ENCODE measurements around the gene METTL26. TPM values are rescaled to one million over a fixed set of nuclear protein-coding genes. Genes with fewer than 3 reads are reported as not detected.

Gene METTL26
- total and polyA plus RNA-seq, 2 experiments from 2014 or later = 155 to 218 TPM

DNA sequence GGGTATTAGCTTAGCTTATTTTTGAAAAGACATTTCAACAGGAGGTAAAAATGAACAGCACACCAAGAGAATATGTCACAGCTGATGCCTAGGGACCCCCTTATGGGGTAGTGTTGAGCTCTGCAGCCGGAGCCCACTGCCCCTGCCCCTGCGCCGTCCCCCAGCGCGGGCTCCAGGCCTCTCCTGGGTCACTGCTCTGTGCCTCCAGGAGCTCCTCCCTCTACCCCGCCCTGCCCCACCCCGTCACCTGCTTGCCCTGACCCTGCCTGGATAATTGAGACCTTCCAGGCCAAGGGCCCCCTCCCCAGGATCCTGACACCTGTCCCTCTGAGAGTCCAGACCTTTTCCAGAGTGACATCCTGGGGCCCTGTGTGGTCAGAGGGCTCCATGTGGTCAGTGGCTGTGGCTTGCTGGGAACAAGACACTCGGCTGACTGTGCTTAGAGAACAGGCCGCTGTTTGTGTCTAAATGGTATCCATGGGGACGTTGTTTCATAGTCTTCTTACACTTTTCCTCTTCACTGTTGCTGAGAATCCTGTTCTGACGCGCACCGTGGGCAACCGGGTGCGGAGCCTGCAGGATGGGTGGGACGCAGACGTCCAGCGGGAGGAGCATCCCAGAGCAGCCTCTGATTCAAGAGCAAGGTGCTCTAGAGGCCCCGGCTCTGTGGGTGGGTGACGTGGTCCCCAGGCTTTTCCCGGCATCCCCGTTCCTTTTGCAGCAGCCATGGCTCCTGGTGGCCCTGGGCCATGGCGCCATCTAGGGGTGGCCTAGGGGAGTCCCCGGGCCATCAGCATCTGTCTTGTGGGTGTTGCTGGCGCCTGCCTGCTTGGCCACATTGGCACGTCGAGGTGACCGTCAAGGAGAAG lies 25.4 kb downstream of the METTL26 start:
- Histone ChIP-seq H3K27ac (no peak overlapping the region), H2AFZ (no peak overlapping the region), H3K36me3 (ENCODE audit: low read depth) (no peaks in the 10 kb centered on the region), H3K9me2 (ENCODE audit: insufficient read depth) (no peaks in the 10 kb centered on the region), H3K9ac (no peak overlapping the region), H3K4me2 (ENCODE audit: unreplicated experiment) (no peak overlapping the region), H3K4me1 (ENCODE audit: insufficient read depth) (no peaks in the 10 kb centered on the region), H3K27me3 (replicated peaks; ENCODE audit: insufficient read depth) (no peaks in the 10 kb centered on the region), H3K79me2 (ENCODE audit: insufficient read depth) (peaks cover 30% of the 10 kb centered on the region), H3K4me3 (no peak overlapping the region), H3F3A (ENCODE audit: insufficient read depth) (no peaks in the 10 kb centered on the region), H3K9me3 (ENCODE audit: low read depth) (no peaks in the 10 kb centered on the region), H4K20me1 (ENCODE audit: insufficient read depth) (no peaks in the 10 kb centered on the region)
- in situ Hi-C loops (cut with MboI) = no loop called here
- DNase-seq = peak; percentile 52
- 78 to 82% methylated on average over 26 to 28 of the region's 28 CpGs for WGBS, 2 experiments (ENCODE audit: low coverage in 1 of 2, low lambda C conversion rate in 2 of 2, missing lambda C conversion rate in 2 of 2)
- TF ChIP-seq EZH2 (IDR thresholded peaks at IDR 0.05; ENCODE audit: insufficient read depth, poor library complexity, severe bottlenecking) = no peak

DNA sequence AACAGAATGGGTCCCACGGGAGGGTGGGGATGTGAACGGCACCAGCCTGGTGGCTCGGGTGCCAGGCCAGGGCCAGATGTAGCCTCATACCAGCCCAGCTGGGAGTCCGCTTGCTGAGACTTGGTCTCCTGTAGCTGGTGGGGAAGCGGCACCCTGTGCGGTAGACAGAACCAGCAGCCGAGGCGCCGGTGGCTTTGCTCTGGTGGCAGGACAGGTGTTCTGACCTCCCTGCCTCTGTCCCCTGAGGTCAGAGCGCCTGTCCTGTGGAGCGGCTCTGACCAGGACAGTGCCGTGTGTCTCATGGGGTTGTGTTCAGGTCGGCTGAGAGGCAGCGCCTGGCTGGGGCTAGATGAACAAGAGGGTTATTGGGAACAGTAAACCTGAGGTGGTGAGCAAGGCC lies 26.1 kb downstream of the METTL26 start:
- Histone ChIP-seq H3K4me2 (ENCODE audit: unreplicated experiment) (no peak overlapping the region), H3K79me2 (ENCODE audit: insufficient read depth) (peaks cover 32% of the 10 kb centered on the region), H3K27ac (no peak overlapping the region), H3K9me3 (ENCODE audit: low read depth) (no peaks in the 10 kb centered on the region), H3K4me3 (no peak overlapping the region), H3K4me1 (ENCODE audit: insufficient read depth) (no peaks in the 10 kb centered on the region), H3K27me3 (replicated peaks; ENCODE audit: insufficient read depth) (no peaks in the 10 kb centered on the region), H3K9me2 (ENCODE audit: insufficient read depth) (no peaks in the 10 kb centered on the region), H3F3A (ENCODE audit: insufficient read depth) (no peaks in the 10 kb centered on the region), H3K36me3 (ENCODE audit: low read depth) (no peaks in the 10 kb centered on the region), H3K9ac (no peak overlapping the region), H2AFZ (no peak overlapping the region), H4K20me1 (ENCODE audit: insufficient read depth) (no peaks in the 10 kb centered on the region)
- TF ChIP-seq EZH2 (IDR thresholded peaks at IDR 0.05; ENCODE audit: insufficient read depth, poor library complexity, severe bottlenecking) (no peak), EZH2phosphoT487 (IDR thresholded peaks at IDR 0.05; ENCODE audit: insufficient read depth, low read depth) (no peak)
- WGBS, 2 experiments (ENCODE audit: low coverage in 1 of 2, low lambda C conversion rate in 2 of 2, missing lambda C conversion rate in 2 of 2) = 84 to 89% methylated on average over 12 to 13 of the region's 14 CpGs
- in situ Hi-C loops (cut with MboI) = no loop called here
- DNase-seq = no peak

DNA sequence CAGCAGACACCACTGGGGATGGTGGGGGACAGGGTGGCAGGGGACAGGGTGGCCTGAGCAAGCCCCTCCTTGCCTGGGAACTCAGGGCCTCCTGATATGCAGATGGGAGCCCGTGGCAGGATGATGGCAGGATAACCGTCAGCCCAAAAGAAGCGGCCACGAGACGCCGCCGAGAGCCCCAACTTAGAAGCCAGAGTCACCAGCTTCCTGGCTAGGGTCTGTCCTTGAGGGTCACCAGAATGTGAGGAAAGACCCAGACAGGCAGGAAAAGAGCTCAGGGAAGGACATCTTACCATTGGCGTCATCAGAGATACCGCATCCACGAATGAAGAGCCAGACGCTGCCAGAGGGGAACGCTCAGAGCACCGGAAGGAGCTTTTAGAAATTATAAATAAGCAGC lies 26.8 kb downstream of the METTL26 start:
- no peak overlapping the region for H3K4me3 ChIP-seq
- H3K9ac ChIP-seq = no peak overlapping the region
- H3K9me3 ChIP-seq (ENCODE audit: low read depth) = no peaks in the 10 kb centered on the region
- H3K36me3 ChIP-seq (ENCODE audit: low read depth) = no peaks in the 10 kb centered on the region
- no peak for TF ChIP-seq EZH2 (IDR thresholded peaks at IDR 0.05; ENCODE audit: insufficient read depth, poor library complexity, severe bottlenecking)
- TF ChIP-seq EZH2phosphoT487 (IDR thresholded peaks at IDR 0.05; ENCODE audit: insufficient read depth, low read depth) = no peak
- H2AFZ ChIP-seq = no peak overlapping the region
- H3K4me1 ChIP-seq (ENCODE audit: insufficient read depth) = no peaks in the 10 kb centered on the region
- no peaks in the 10 kb centered on the region for H3K9me2 ChIP-seq (ENCODE audit: insufficient read depth)
- no peak overlapping the region for H3K4me2 ChIP-seq (ENCODE audit: unreplicated experiment)
- no peaks in the 10 kb centered on the region for H3F3A ChIP-seq (ENCODE audit: insufficient read depth)
- H3K27me3 ChIP-seq (replicated peaks; ENCODE audit: insufficient read depth) = no peaks in the 10 kb centered on the region
- no peak for DNase-seq
- in situ Hi-C loops (cut with MboI) = no loop called here
- H3K27ac ChIP-seq = no peak overlapping the region
- H3K79me2 ChIP-seq (ENCODE audit: insufficient read depth) = peaks cover 35% of the 10 kb centered on the region
- H4K20me1 ChIP-seq (ENCODE audit: insufficient read depth) = no peaks in the 10 kb centered on the region
- WGBS, 2 experiments (ENCODE audit: low coverage in 1 of 2, low lambda C conversion rate in 2 of 2, missing lambda C conversion rate in 2 of 2) = 93 to 95% methylated on average over 11 to 13 of the region's 13 CpGs

DNA sequence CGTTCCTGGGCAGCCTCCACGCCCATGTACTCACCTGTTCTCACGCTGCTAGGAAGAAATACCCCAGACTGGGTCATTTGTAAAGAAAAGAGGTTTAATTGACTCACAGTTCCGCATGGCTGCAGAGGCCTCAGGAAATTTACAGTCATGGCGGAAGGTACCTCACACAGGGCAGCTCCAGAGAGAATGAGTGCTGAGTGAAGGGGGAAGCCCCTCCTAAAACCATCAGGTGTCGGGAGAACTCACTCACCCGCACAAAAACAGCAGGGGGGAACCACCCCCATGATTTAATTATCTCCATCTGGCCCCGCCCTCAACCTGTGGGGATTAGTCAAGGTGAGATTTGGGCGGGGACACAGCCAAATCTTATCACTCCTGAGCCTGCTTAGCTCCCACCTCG lies 28.1 kb downstream of the METTL26 start:
- Histone ChIP-seq H3K4me3 (no peak overlapping the region), H3F3A (ENCODE audit: insufficient read depth) (no peaks in the 10 kb centered on the region), H3K27me3 (replicated peaks; ENCODE audit: insufficient read depth) (no peaks in the 10 kb centered on the region), H3K9me3 (ENCODE audit: low read depth) (no peaks in the 10 kb centered on the region), H3K4me1 (ENCODE audit: insufficient read depth) (no peaks in the 10 kb centered on the region), H2AFZ (no peak overlapping the region), H3K36me3 (ENCODE audit: low read depth) (no peaks in the 10 kb centered on the region), H3K9me2 (ENCODE audit: insufficient read depth) (no peaks in the 10 kb centered on the region), H3K27ac (no peak overlapping the region), H4K20me1 (ENCODE audit: insufficient read depth) (no peaks in the 10 kb centered on the region), H3K79me2 (ENCODE audit: insufficient read depth) (peaks cover 48% of the 10 kb centered on the region), H3K9ac (no peak overlapping the region), H3K4me2 (ENCODE audit: unreplicated experiment) (no peak overlapping the region)
- in situ Hi-C loops (cut with MboI) = no loop called here
- TF ChIP-seq EZH2phosphoT487 (IDR thresholded peaks at IDR 0.05; ENCODE audit: insufficient read depth, low read depth) = no peak
- no peak for TF ChIP-seq EZH2 (IDR thresholded peaks at IDR 0.05; ENCODE audit: insufficient read depth, poor library complexity, severe bottlenecking)
- no peak for DNase-seq
- 78 to 80% methylated on average over 10 of the region's 10 CpGs for WGBS, 2 experiments (ENCODE audit: low coverage in 1 of 2, low lambda C conversion rate in 2 of 2, missing lambda C conversion rate in 2 of 2)

Data from GM23248 (cell line).